ENCODE results near the gene ARPC1A. TPM values are rescaled to one million over a fixed set of nuclear protein-coding genes. Genes with fewer than 3 reads are reported as not detected.

ARPC1A gene
- total and polyA plus RNA-seq, 2 of the 8 experiments (the other 6 are each of a cell fraction or from before 2014, with no cell fraction given): 123 to 155 TPM

DNA sequence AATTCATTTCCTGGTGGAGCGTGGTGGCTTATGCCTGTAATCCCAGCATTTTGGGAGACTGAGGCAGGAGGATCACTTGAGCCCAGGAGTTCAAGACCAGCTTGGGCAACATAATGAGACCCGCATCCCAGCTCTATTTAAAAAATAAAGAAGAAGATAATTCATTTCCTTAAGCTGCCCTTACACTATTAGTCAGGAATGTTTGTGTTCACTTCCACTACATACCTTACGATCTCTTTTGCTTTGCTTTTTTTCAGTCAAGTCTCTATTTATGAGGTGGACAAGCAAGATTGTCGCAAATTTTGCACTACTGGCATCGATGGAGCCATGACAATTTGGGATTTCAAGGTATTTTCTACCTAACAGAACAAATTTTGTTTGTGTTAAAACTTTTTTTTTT, 37.6 kb downstream of the ARPC1A start:
- no peak overlapping the region for H3K18ac ChIP-seq (ENCODE audit: extremely low read depth, low read length)
- no peak overlapping the region for H2BK12ac ChIP-seq (ENCODE audit: low read depth, low read length)
- no peak overlapping the region for H4K91ac ChIP-seq (replicated peaks; ENCODE audit: insufficient read length, low read length)
- POLR2A ChIA-PET (ENCODE audit: partially characterized antibody): interaction anchor here (0.7 kb wide), 1 partner anchor 32 kb away, joined by 3 read pairs; no protein-coding TSS in a partner anchor
- H3K27me3 ChIP-seq (replicated peaks in 1 of 4; ENCODE audit: control insufficient read depth in 3 of 4, extremely low read depth in 1 of 4, insufficient read depth in 3 of 4, low read length in 3 of 4): no peaks in the 10 kb centered on the region
- H3K56ac ChIP-seq (replicated peaks; ENCODE audit: insufficient read length, low read depth, low read length): no peak overlapping the region
- H3K27ac ChIP-seq (ENCODE audit: low read depth, low read length): no peak overlapping the region
- no peak overlapping the region for H2AK5ac ChIP-seq (ENCODE audit: low read depth, low read length)
- no peak overlapping the region for H2AFZ ChIP-seq (ENCODE audit: low read length)
- H3K36me3 ChIP-seq (ENCODE audit: control insufficient read depth in 2 of 4, insufficient read depth in 4 of 4, low read length in 3 of 4): peaks cover 6 to 27% (median 15%) of the 10 kb centered on the region in 4 experiments; a peak in 6 of 8 replicates
- no peaks in the 10 kb centered on the region for H3K79me2 ChIP-seq (ENCODE audit: control insufficient read depth in 1 of 2, insufficient read depth in 2 of 2, low read length in 2 of 2)
- H3K14ac ChIP-seq (ENCODE audit: insufficient read length): no peak overlapping the region
- H2BK5ac ChIP-seq (ENCODE audit: low read depth, low read length): no peak overlapping the region
- peaks cover 0 to 4% of the 10 kb centered on the region in 2 experiments for H4K20me1 ChIP-seq (replicated peaks in 1 of 2; ENCODE audit: control insufficient read depth in 1 of 2, insufficient read depth in 2 of 2, low read length in 2 of 2)
- CTCF ChIA-PET (ENCODE audit: partially characterized antibody): interaction anchor here (0.6 to 1.5 kb wide), 4 partner anchors 8 to 62 kb away, joined by 3 to 4 read pairs (median 3); no protein-coding TSS in a partner anchor
- no peak overlapping the region for H3K4ac ChIP-seq (replicated peaks; ENCODE audit: insufficient read length, low read depth, low read length)
- no peaks in the 10 kb centered on the region for H3K23me2 ChIP-seq (ENCODE audit: low read depth, low read length)
- 91% methylated on average over 5 of the region's 5 CpGs; no CpG with 5 or more reads in 1 of the 2 experiments for WGBS, 2 experiments (ENCODE audit: extremely low coverage in 1 of 2, insufficient coverage in 1 of 2, insufficient read length in 1 of 2, insufficient replicate concordance in 2 of 2, low coverage in 1 of 2, low lambda C conversion rate in 2 of 2, missing lambda C conversion rate in 1 of 2)
- H3K9me3 ChIP-seq (ENCODE audit: insufficient read depth in 2 of 2, low read depth in 1 of 2, low read length in 1 of 2): no peaks in the 10 kb centered on the region
- DNase-seq (ENCODE audit: low read depth in 1 of 2, low spot score in 2 of 2) (no peak), FAIRE-seq (no peak)
- no peak overlapping the region for H4K8ac ChIP-seq (ENCODE audit: extremely low read depth, insufficient read depth, low read length)
- H3K4me3 ChIP-seq (ENCODE audit: extremely low read depth in 1 of 4, insufficient read depth in 2 of 4, low read depth in 3 of 4, low read length in 4 of 4): no peak overlapping the region
- H3K23ac ChIP-seq (ENCODE audit: insufficient read length): no peak overlapping the region
- no peak overlapping the region for H3K9ac ChIP-seq (replicated peaks in 1 of 4; ENCODE audit: extremely low read depth in 1 of 4, low read depth in 3 of 4, low read length in 3 of 4)
- peaks cover 0 to 9% (median 5%) of the 10 kb centered on the region in 4 experiments; a peak in 6 of 7 replicates for H3K4me1 ChIP-seq (replicated peaks in 1 of 4; ENCODE audit: control insufficient read depth in 3 of 4, insufficient read depth in 4 of 4, low read length in 3 of 4)
- H3K4me2 ChIP-seq (ENCODE audit: insufficient read depth in 1 of 2, low read depth in 2 of 2, low read length in 2 of 2): no peak overlapping the region
- no peaks in the 10 kb centered on the region for H3K79me1 ChIP-seq (ENCODE audit: low read depth, low read length)
- no peak overlapping the region for H4K5ac ChIP-seq (ENCODE audit: insufficient read length, low read depth, low read length)
- no peak overlapping the region for H2BK20ac ChIP-seq (ENCODE audit: low read length)
- H2BK120ac ChIP-seq (replicated peaks; ENCODE audit: low read depth, low read length): no peak overlapping the region
- H2BK15ac ChIP-seq (ENCODE audit: low read length): no peak overlapping the region
- TF ChIP-seq GABPA (IDR thresholded peaks at IDR 0.05; ENCODE audit: borderline replicate concordance, insufficient read depth, low read length) (no peak), POU5F1 (IDR thresholded peaks at IDR 0.05; ENCODE audit: low read depth, low read length) (no peak), JUND (IDR thresholded peaks at IDR 0.05; ENCODE audit: low read length) (no peak), SAP30 (IDR thresholded peaks at IDR 0.05; ENCODE audit: insufficient read depth, insufficient replicate concordance, low read length) (no peak), CREB1 (IDR thresholded peaks at IDR 0.05) (no peak), RNF2 (IDR thresholded peaks at IDR 0.05; ENCODE audit: borderline replicate concordance, low read depth, low read length, missing control alignments, poor library complexity, severe bottlenecking) (no peak), HDAC2 (IDR thresholded peaks at IDR 0.05; ENCODE audit: borderline replicate concordance in 1 of 2, low read depth in 2 of 2, low read length in 2 of 2) (no peak), RFX5 (IDR thresholded peaks at IDR 0.05; ENCODE audit: borderline replicate concordance, low read depth, low read length) (no peak)
- TF ChIP-seq, protein P1, sequence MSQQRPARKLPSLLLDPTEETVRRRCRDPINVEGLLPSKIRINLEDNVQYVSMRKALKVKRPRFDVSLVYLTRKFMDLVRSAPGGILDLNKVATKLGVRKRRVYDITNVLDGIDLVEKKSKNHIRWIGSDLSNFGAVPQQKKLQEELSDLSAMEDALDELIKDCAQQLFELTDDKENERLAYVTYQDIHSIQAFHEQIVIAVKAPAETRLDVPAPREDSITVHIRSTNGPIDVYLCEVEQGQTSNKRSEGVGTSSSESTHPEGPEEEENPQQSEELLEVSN (IDR thresholded peaks at IDR 0.05): no peak
- TF ChIP-seq, protein P2, sequence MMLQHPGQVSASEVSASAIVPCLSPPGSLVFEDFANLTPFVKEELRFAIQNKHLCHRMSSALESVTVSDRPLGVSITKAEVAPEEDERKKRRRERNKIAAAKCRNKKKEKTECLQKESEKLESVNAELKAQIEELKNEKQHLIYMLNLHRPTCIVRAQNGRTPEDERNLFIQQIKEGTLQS (IDR thresholded peaks at IDR 0.05; ENCODE audit: insufficient read depth, low read depth, low read length): no peak
